Keratinocyte (primary cell): ENCODE measurements around the gene IL1RAPL1. TPM values are rescaled to one million over a fixed set of nuclear protein-coding genes. Genes with fewer than 3 reads are reported as not detected.

Experiments
- DNase-seq: peaks from one replicate; pipeline ENCODE4 v3.0.0-alpha.2; 2011; ENCODE audit warnings: low read depth, missing footprints, low spot score
- FAIRE-seq: peaks from 2 replicates; lab custom pipeline; 2011; peaks lifted over from hg19 to GRCh38; lab: Jason Lieb, UNC
- H2AFZ ChIP-seq: 2 replicates; pipeline ENCODE4 v1.6.0; 2012; ENCODE audit warnings: low read length, control low read depth, inconsistent platforms; ENCODE audit not compliant: control insufficient read depth
- H3K27ac ChIP-seq: 2 replicates; pipeline ENCODE4 v1.5.1; 2011; ENCODE audit warnings: low read length; ENCODE audit not compliant: control insufficient read depth, insufficient read depth
- H3K27me3 ChIP-seq: 3 replicates; pipeline ENCODE4 v1.6.0; 2011; ENCODE audit warnings: low read length; ENCODE audit not compliant: control insufficient read depth, insufficient read depth; ENCODE audit errors: extremely low read depth
- H3K36me3 ChIP-seq, 2 experiments: 2 replicates in 1 of 2; 3 replicates in 1 of 2; pipeline ENCODE4 v1.5.1; 2011; ENCODE audit warnings: low read length in 2 of 2, mild to moderate bottlenecking in 1 of 2; ENCODE audit not compliant: control insufficient read depth in 2 of 2, insufficient read depth in 2 of 2; ENCODE audit errors: extremely low read depth in 1 of 2
- H3K4me1 ChIP-seq: 3 replicates; pipeline ENCODE4 v1.5.1; 2011; ENCODE audit warnings: low read length; ENCODE audit not compliant: control insufficient read depth, insufficient read depth; ENCODE audit errors: extremely low read depth
- H3K4me2 ChIP-seq: 3 replicates; pipeline ENCODE4 v1.6.0; 2011; ENCODE audit warnings: low read depth, low read length; ENCODE audit not compliant: control insufficient read depth, insufficient read depth; ENCODE audit errors: extremely low read depth
- H3K4me3 ChIP-seq, 3 experiments: fragments of 200-600 bp in 1 of 3; sonication (generic) in 1 of 3; 2 replicates in 2 of 3; 3 replicates in 1 of 3; pipeline ENCODE4 v1.5.1; 2011 to 2016; ENCODE audit warnings: low read length in 3 of 3, mild to moderate bottlenecking in 3 of 3, control low read depth in 2 of 3, inconsistent platforms in 1 of 3, low read depth in 1 of 3, mixed read lengths in 1 of 3, mixed run types in 1 of 3, moderate library complexity in 1 of 3; ENCODE audit not compliant: control insufficient read depth in 2 of 3, insufficient read depth in 2 of 3; ENCODE audit errors: extremely low read depth in 1 of 3
- H3K79me2 ChIP-seq: 2 replicates; pipeline ENCODE4 v1.6.0; 2012; ENCODE audit warnings: low read length; ENCODE audit not compliant: control insufficient read depth, insufficient read depth
- H3K9ac ChIP-seq: 3 replicates; pipeline ENCODE4 v1.6.0; 2011; ENCODE audit warnings: low read length; ENCODE audit not compliant: control insufficient read depth, insufficient read depth; ENCODE audit errors: extremely low read depth
- H3K9me1 ChIP-seq: 3 replicates; pipeline ENCODE4 v1.6.0; 2011; ENCODE audit warnings: low read length; ENCODE audit not compliant: control insufficient read depth, insufficient read depth; ENCODE audit errors: extremely low read depth
- H3K9me3 ChIP-seq: 2 replicates; pipeline ENCODE4 v1.5.1; 2012; ENCODE audit warnings: low read depth, low read length; ENCODE audit not compliant: control insufficient read depth
- H4K20me1 ChIP-seq: 3 replicates; pipeline ENCODE4 v1.6.0; 2011; ENCODE audit warnings: low read length; ENCODE audit not compliant: control insufficient read depth, insufficient read depth; ENCODE audit errors: extremely low read depth
- CTCF ChIP-seq, 3 experiments: IDR thresholded peaks in 1 of 3; conservative IDR thresholded peaks in 1 of 3; optimal IDR thresholded peaks in 1 of 3; 2 replicates in 2 of 3; 3 replicates in 1 of 3; pipeline versions ENCODE3 to v1.5.1; 2011; ENCODE audit warnings: low read length in 3 of 3, mild to moderate bottlenecking in 3 of 3, moderate library complexity in 2 of 3, control low read depth in 1 of 3, inconsistent platforms in 1 of 3; ENCODE audit not compliant: insufficient read depth in 2 of 3; ENCODE audit errors: extremely low read depth in 1 of 3
- EZH2 ChIP-seq: IDR thresholded peaks from one replicate; pipeline ENCODE4 v1.6.1; 2012; ENCODE audit warnings: inconsistent platforms, mild to moderate bottlenecking, low read length, moderate library complexity
- dilution Hi-C: fragments of 300-500 bp; cut with MboI; formaldehyde crosslinking; loops from one replicate; pipeline ENCODE4 v1.7.0; 2020; ENCODE audit warnings: low sequenced_read_pairs; ENCODE audit not compliant: extremely low pct_ligation_motif_present
- polyA plus RNA-seq, 5 experiments: library from polyadenylated mRNA; depleted of rRNA in 3 of 5; stranded (reverse) in 3 of 5; stranded (forward) in 1 of 5; unstranded in 1 of 5; fragments of >200 nt; gene quantifications; 1 replicate in 1 of 5; 2 replicates in 3 of 5; 3 replicates in 1 of 5; pipeline versions ENCODE4 v1.2.1 to v1.2.3, GENCODE V29; 2011 to 2012; ENCODE audit warnings: missing spikeins in 2 of 5, low read depth in 1 of 5, low replicate concordance in 1 of 5

IL1RAPL1 gene
- polyA plus RNA-seq, 1 donor (not counting 4 experiments of a cell fraction or from before 2014, with no cell fraction given), result 2.8 TPM

- no peaks in the 10 kb centered on the region for H3K9me1 ChIP-seq
- H2AFZ ChIP-seq, result no peak overlapping the region
- H3K9me3 ChIP-seq, result no peaks in the 10 kb centered on the region
- dilution Hi-C loops, result no loop called here
- no peak for DNase-seq
- H3K4me1 ChIP-seq, result no peaks in the 10 kb centered on the region
- H3K4me3 ChIP-seq, result no peak overlapping the region
- no peak overlapping the region for H3K27ac ChIP-seq
- no peaks in the 10 kb centered on the region for H3K27me3 ChIP-seq
- no peak overlapping the region for H3K9ac ChIP-seq
- H3K79me2 ChIP-seq, result no peaks in the 10 kb centered on the region
- no peaks in the 10 kb centered on the region for H4K20me1 ChIP-seq
- TF ChIP-seq EZH2 (no peak), CTCF (optimal IDR thresholded peaks at IDR 0.05 in 1 of 3, IDR thresholded peaks at IDR 0.05 in 1 of 3, conservative IDR thresholded peaks at IDR 0.05 in 1 of 3; ENCODE audit: extremely low read depth in 1 of 3, insufficient read depth in 2 of 3, low read length in 3 of 3) (peak in 1 of 3 experiments; percentile 7)
- no peaks in the 10 kb centered on the region for H3K36me3 ChIP-seq
- no peak for FAIRE-seq
- H3K4me2 ChIP-seq, result no peak overlapping the region
Observed at GRCh38 chrX:29687687-29688086, 1100.4 kb downstream of the IL1RAPL1 start.

- H3K4me1 ChIP-seq, result no peaks in the 10 kb centered on the region
- dilution Hi-C loops, result no loop called here
- no peak overlapping the region for H3K4me3 ChIP-seq
- H3K9ac ChIP-seq, result no peak overlapping the region
- no peak overlapping the region for H3K4me2 ChIP-seq
- no peak overlapping the region for H3K27ac ChIP-seq
- no peaks in the 10 kb centered on the region for H3K79me2 ChIP-seq
- no peaks in the 10 kb centered on the region for H3K9me1 ChIP-seq
- TF ChIP-seq EZH2 (no peak), CTCF (optimal IDR thresholded peaks at IDR 0.05 in 1 of 3, IDR thresholded peaks at IDR 0.05 in 1 of 3, conservative IDR thresholded peaks at IDR 0.05 in 1 of 3; ENCODE audit: extremely low read depth in 1 of 3, insufficient read depth in 2 of 3, low read length in 3 of 3) (no peak)
- no peak overlapping the region for H2AFZ ChIP-seq
- FAIRE-seq (no peak), DNase-seq (no peak)
- H3K27me3 ChIP-seq, result no peaks in the 10 kb centered on the region
- H3K36me3 ChIP-seq, result no peaks in the 10 kb centered on the region
- no peaks in the 10 kb centered on the region for H4K20me1 ChIP-seq
- H3K9me3 ChIP-seq, result no peaks in the 10 kb centered on the region
Observed at GRCh38 chrX:29690061-29690460, 1102.8 kb downstream of the IL1RAPL1 start.
